B cell (primary cell): ENCODE data around the gene CDA.

ENCODE experiments used
- EZH2 ChIP-seq: IDR thresholded peaks from 2 replicates; pipeline ENCODE4 v1.6.1; 2012; ENCODE audit warnings: borderline replicate concordance, low read depth, mild to moderate bottlenecking, moderate library complexity, low read length; ENCODE audit not compliant: insufficient read depth, poor library complexity, severe bottlenecking
- TF ChIP-seq, protein P1 (sequence below): fragments of 200-600 bp; IDR thresholded peaks from one replicate; pipeline ENCODE4 v1.8.0; 2022; ENCODE audit warnings: antibody characterized with exemption, mild to moderate bottlenecking

DNA sequence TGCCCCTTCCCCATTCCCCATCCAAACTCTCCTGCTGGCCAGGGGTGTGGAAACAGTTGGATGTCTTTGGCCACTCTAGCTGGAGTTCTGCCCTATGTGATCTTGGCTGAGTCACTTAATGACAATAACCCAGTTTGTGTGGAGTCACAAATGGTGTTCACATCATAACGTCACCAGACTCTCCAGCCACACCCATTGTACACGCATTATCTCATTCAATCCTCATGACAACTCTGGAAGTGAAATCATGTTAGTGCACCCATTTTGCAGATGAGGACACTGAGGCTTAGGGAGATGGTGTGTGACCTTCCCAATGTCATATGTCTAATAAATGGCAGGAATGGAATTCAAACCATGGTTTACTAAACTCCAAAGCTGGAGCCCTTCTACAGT, 1.2 kb upstream of the CDA start:
- TF ChIP-seq, protein P1, sequence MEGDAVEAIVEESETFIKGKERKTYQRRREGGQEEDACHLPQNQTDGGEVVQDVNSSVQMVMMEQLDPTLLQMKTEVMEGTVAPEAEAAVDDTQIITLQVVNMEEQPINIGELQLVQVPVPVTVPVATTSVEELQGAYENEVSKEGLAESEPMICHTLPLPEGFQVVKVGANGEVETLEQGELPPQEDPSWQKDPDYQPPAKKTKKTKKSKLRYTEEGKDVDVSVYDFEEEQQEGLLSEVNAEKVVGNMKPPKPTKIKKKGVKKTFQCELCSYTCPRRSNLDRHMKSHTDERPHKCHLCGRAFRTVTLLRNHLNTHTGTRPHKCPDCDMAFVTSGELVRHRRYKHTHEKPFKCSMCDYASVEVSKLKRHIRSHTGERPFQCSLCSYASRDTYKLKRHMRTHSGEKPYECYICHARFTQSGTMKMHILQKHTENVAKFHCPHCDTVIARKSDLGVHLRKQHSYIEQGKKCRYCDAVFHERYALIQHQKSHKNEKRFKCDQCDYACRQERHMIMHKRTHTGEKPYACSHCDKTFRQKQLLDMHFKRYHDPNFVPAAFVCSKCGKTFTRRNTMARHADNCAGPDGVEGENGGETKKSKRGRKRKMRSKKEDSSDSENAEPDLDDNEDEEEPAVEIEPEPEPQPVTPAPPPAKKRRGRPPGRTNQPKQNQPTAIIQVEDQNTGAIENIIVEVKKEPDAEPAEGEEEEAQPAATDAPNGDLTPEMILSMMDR, result no peak
- no peak for TF ChIP-seq EZH2
